Upper lobe of left lung (tissue), 4 donors: ENCODE data around the gene ULBP2.
"Not testable (repeated sequence)": the region's sequence is repeated elsewhere in the genome, so short reads cannot be mapped to it uniquely, and the experiment has no call there.

Experiments used
- CTCF ChIP-seq, 6 experiments: fragments of 450-650 bp in 4 of 6; fragments of 200-600 bp in 2 of 6; sonication (generic) in 2 of 6; IDR thresholded peaks; one replicate each; pipeline ENCODE4 v1.5.1; 2016 to 2019; ENCODE audit warnings: antibody characterized with exemption in 6 of 6
- EP300 ChIP-seq, 4 donors: sonication (generic); formaldehyde crosslinking; IDR thresholded peaks; one replicate each; pipeline ENCODE4 v1.5.1; 2017; ENCODE audit warnings: antibody characterized with exemption in 4 of 4, control low read depth in 2 of 4
- POLR2A ChIP-seq, 4 donors: fragments of 450-650 bp; IDR thresholded peaks; one replicate each; pipeline ENCODE4 v1.5.1; 2016 to 2017; ENCODE audit warnings: antibody characterized with exemption in 4 of 4, mild to moderate bottlenecking in 2 of 4

- not testable (repeated sequence) for TF ChIP-seq CTCF, POLR2A, EP300 (IDR thresholded peaks at IDR 0.05)
These were observed 27.1 kb downstream of the ULBP2 start for GRCh38 chr6:149968909-149969308.
